Activated CD4-positive, CD25-positive, alpha-beta regulatory T cell treated with anti-CD3 and anti-CD28 coated beads, Interleukin-2, amount 50 U/mL, for 16 hours (primary cell): ENCODE results near the gene ARL15.

Experiments used
- DNase-seq: peaks from one replicate; pipeline ENCODE4 v3.0.0-alpha.2; 2020; ENCODE audit warnings: low read depth, low spot score

Gene ARL15

DNA sequence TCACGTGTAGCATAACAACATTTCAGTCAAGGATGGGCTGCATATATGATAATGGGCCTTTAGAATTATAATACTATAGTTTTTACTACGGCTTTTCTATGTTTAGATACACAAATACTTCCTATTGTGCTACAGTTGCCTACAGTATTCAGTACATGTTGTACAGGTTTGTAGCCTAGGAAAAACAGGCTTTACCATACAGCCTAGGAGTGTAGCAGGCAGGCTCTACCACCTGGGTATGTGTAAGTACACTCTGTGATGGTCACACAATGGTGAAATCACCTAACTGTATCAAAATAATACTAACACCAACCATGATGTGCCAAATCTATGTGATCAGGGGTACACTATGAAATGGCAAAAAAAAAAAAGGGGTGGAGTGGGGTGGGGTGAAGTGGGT, 372.9 kb downstream of the ARL15 start:
- DNase-seq = no peak

DNA sequence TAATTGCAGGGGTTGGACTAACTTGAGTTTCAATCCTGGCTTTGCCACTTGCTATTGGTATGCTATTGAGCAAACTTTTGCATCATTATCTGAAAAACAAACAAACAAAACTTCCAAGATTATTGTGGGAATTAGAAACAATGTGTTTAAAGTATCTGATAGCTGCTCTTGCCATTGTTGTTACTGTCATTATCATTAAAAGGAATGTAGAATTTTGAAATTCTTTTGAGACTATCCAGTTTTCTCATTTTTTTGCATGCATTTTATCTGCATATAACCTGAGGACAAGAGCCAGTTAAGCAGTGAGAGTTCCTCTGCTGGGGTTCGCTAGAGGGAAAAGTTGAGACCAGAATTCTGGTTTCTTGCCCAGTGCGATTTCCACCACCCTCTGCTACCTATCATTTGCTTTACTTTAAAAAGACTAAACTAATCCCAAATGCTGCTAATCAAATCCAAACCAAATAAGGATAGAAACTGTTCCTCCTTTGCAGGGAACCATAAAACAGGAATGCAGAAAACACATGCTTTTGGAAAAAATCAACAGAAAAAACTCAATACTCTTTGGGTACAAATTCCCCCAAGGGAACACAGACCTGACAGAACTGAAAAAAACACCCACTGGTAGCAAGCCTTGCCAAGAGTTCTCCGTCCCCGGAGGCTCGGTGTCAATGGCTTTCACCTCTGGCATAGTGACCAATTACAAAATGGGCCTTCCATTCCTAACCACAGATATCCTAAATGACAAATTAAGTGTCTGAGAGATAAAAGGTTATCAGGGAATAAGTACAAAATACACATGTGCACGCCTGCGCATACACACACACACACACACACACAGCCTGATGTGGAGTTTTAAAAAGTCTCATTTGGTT, 373.7 kb downstream of the ARL15 start:
- DNase-seq = no peak

DNA sequence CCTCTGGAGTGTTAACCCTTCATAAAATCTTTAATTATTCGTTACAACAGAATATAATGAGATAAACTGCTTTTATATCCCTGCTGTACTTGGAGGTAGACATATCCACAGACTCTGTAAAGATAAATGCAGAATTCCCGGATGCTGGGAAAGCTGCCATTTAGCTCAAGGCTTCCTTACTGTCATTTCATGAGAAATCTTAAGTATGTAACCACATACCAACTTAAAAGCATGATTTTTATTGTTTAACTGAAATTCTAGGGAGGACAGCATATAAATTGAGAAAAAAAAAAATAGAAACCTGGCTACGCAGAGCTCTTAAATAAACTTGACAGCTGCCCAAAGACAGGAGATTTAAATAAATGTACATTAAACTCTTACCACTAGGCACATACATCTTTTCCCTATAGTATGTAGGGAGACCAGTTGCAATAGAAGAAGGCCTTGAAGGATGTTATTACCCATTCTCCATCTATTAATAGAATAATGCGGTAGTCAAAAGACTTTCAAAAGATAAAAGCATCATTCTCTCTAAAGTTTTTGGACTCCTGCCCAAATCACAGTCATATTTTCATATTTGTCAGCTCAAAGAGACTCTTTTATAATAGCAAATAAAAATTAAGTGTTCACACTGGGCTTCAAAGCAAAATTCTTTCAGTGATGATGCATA, 376.1 kb downstream of the ARL15 start:
- no peak for DNase-seq

DNA sequence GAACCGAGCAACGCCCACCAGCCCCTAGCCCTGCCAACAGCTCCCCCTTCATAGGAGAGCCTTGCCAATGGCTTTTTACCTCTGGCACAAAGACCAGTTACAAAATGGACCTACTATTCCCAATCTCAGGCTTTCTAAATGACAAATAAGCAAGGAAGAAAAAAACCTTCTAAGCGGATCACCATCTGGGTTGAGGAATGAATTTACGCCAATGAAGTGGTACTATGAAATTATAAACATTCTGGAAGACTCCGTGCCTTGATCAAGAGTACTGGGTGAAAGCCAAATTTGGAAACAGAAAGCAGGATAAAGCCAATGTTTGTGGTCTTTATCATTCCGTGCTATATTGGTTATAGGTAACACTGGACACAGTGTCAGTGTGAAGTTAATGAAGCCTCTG, 378.0 kb downstream of the ARL15 start:
- no peak for DNase-seq

GRCh38 chr5:53930457-53930856, 379.9 kb downstream of the ARL15 start:
- DNase-seq = no peak

DNA sequence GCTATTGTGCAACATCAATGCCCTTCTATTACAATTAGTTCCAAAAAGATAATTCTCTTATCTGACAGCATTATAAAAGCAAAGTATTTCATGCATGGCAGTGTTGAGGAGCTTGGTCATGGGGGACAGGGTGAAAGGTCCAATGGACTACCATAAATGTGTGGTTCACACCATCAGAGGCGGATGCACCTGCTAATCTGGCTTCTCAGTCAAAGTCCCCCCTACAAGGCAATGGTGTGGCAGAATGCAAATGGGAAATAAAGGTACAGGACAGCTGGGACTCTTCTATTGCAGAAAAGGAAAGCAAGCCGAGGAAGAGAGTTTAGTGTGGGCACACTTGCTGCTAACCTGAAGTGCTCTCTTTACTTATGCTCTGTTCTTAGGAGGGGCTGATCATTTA, 380.8 kb downstream of the ARL15 start:
- no peak for DNase-seq

GRCh38 chr5:53929152-53929551, 381.2 kb downstream of the ARL15 start:
- no peak for DNase-seq

- no peak for DNase-seq
These were observed 381.7 kb downstream of the ARL15 start for GRCh38 chr5:53928641-53929040.

- no peak for DNase-seq
These were observed 382.6 kb downstream of the ARL15 start for GRCh38 chr5:53927668-53928247.

DNA sequence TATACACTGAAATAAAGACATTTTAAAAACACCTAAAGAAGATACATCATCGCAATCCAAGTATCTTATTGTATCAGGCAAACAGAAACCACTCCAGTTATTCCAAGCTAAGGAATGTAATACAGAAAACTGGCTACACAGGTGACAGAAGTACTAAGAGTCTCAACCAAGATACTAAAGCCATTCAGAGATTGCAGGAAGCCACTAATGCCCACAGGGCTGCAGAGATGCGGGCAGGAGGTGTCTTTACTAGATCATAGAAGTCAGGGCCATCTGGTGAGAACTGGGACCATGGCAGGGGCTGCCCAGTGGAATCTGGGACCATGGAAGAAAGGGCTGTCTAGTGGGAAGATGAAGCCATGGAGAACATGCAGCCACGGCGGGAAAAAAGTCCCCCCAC, 384.3 kb downstream of the ARL15 start:
- no peak for DNase-seq

DNA sequence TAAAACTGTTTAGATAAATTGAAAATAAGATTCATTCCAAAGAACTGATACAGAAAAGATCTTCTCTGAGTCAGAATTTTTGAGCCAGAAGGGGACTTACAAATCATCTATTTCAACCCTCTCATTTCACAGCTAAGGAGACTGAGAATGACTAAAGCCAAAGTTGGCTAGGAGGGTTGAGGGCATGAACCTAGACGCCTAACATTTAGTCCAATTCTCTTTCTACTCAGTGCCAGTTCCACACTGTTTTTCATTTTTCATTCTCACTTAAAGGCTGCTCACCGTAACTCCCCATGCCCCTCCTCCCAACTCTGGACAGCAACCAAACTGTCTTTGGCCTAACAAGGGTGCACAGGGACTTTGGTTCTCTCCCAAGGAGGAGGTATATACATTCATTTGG, 386.0 kb downstream of the ARL15 start:
- DNase-seq = no peak

DNA sequence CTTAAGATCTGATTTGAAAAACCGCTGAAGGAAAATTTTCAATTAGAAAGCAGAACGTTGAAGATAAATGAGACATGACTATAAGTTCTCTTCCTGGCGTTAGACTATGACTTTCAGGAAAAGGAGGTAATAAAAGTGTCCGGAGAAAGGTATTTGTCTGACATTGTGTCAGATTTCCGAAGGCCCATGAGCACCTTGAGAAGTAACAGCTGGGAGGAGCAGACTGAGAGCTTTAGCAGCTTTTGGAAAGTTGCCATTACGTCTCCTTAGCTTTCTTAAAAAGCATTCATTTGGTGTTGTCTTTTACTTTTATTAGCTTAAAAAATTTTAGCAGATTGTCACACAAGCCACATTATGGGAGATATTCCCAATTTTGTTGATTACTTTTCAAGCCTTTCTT, 386.4 kb downstream of the ARL15 start:
- no peak for DNase-seq

DNA sequence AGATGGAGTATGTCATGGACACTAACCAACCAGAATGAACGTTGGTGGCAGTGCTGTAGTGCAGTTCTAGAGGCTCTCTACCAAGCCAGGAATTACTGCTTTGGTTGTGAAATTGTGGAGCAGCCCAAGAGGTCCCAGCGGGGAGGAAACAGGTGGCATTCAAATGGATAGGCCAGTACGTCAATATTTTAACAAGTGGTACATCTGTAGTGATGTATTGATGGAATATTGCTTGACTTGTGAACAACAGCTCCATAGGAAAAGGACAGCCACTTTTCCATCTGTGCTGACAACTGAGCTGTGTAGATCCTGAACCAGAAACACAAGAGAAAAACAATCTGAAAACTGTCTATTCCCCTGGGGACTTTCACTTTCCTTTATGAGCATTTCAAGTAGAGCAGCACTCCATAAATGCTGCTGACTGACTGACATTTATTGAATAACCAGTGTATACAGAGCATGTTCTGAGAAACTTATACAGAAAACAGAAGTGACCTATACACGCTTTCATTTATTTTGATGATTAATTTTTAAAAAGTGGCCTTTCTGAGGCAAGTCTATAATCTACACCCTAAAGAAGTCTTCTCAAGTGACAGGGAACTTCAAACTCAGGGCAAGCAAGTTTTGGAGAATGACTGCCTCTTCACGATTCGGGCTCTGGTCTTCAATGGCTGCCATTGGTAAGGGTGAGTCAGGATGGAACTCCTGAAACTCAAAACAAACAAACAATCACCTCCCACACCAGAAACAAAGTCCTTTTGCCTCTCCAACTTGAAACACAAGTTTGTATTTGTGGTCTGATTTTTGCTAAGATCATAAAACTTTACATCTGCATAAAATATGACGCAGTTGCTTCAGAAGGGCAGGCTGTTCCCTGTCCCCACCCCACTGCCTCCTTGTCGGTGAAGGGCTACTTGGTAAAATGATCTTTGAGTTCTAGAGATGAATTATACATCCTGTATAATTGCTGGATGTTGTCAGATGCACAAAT, 387.6 kb downstream of the ARL15 start:
- no peak for DNase-seq

GRCh38 chr5:53917826-53918225, 392.5 kb downstream of the ARL15 start:
- no peak for DNase-seq

GRCh38 chr5:53917095-53917494, 393.3 kb downstream of the ARL15 start:
- no peak for DNase-seq

DNA sequence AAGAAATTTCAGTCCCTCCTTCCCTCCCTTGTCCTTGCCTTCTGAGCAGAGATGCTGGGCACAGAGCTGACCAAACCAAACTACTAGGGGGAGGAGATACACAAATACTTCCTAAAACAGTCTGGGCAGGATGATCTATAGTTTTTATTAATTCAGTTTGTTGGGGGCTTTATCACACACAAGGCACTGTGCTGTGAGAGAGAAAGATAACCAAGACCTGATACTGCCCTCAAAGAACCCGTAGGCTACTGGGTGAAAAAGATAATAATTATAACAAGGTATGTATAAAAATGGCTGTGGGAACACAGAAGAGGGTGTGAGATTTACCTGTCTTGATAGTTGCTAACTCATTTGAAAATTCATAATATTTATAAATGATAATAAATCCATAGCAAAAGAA, 395.3 kb downstream of the ARL15 start:
- no peak for DNase-seq

- no peak for DNase-seq
These were observed 396.4 kb downstream of the ARL15 start for GRCh38 chr5:53913941-53914340.

DNA sequence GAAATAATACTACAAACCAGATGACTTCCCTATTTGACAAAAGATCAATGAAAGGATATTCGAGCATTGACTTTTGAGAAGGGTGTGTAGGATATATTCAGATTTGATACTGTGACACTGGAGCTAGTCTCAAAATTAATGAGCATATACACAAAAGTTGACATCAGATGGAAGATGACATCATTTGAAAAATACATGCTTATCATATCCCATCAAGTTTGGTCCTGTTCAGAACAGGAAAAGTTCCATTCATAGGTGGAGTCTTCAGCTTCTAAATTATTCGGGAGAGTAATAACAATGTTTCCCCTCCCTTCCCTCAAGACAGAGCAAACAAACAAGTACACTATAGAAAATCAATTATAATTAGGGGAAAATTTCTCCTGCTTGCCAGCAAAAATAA, 401.6 kb downstream of the ARL15 start:
- DNase-seq = no peak

DNA sequence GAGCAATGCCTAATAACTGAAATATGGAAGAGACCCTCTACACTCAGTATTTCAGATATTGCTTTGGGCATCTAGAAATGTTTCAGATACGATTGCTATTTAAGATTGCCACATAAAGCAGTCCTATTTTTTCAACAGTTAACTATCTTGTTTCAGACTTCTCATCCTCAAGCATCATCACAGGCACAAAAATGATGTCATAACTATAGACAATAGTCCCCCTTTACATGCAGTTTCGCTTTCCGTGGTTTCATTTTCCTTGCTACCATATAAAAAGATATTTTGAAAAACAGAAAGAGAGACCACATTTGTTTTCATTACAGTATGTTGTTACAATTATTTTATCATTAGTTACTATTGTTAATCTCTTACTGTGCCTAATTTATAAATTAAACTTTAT, 402.5 kb downstream of the ARL15 start:
- no peak for DNase-seq

- DNase-seq = no peak
These were observed 403.6 kb downstream of the ARL15 start for GRCh38 chr5:53906736-53907135.

DNA sequence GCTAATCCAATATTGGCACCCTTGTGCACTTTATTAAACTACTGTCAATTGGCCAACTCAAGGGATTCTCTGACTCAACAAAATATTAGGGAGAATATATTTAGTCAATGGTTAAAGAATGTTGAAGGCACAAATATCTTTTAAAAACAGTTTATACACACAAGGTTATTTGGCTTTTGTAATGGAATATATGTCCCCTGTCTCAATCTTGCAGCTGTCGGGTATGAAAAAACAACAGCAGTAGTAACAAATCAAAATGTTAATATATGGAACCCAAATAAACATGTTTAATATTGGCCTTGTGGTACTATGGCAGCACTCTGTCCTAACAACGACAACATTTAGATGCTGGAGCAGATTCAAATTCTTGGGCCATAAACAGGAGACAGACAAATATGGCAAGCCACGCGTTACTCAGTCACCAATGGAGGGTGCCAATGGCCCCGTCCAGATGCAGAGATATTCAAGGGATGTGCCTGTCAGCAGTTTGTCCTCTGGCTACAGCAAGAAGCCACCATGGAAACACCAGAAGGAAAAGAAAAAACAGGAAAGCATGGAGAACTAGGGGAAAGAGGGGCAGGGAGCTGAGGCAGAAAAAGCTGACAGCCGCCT, 408.0 kb downstream of the ARL15 start:
- DNase-seq = no peak
